ENCODE data around the gene KRT74. TPM values are rescaled to one million over a fixed set of nuclear protein-coding genes. Genes with fewer than 3 reads are reported as not detected.
A peak's percentile ranks its signal among the peaks of the same experiment; 100 is the strongest.

The KRT74 gene
- total RNA-seq, 1 experiment from 2014 or later, result not detected

DNA sequence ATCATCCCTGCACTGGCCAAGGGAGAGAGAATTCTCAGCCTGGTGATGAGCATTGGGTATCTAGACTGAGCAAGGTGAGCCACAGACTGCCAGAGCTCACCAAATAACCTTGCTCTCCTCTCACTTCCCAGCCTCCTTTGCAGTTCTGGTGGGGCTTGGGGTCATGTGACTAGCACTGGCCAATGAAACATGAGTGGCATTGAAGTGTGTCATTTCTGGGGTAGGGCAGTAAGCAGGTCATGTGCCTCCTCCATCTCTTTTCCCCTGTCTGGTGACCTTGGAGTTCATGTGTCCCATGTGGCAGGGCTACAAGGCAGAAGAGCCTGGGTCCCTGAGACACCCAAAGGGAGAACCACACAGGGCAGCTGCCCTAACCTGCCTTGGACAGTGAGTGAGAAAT is 31.2 kb upstream of the KRT74 start:
- intact Hi-C loops (cut with micrococcal nuclease), result no loop called here

DNA sequence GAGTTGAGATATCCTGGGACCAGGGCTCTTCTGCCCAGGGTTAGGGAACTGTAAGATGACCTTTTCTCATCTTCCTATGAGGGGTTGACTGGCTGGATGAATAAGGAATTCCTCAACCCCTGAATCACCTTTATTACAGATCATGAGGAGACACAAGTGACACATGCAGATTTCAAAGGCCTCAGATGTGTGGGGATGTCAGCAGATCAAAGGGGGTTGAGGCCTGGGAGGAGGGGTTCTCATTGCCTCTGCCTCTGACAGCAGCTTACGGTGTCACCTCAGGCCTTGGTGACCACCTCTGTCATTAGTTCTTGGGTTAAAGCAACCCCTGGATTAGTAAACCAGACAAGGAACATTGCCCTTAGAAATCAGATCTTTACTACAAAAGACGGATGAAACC is 29.7 kb upstream of the KRT74 start:
- Histone ChIP-seq H3K27me3 (ENCODE audit: low read length) (peaks cover 28% of the 10 kb centered on the region), H3K9me3 (ENCODE audit: low read length) (no peaks in the 10 kb centered on the region), H3K27ac (ENCODE audit: low read length) (no peak overlapping the region), H3K4me3 (ENCODE audit: low read length) (no peak overlapping the region), H3K9me2 (replicated peaks; ENCODE audit: low read length) (no peaks in the 10 kb centered on the region), H3K4me1 (ENCODE audit: insufficient read depth, low read length) (no peaks in the 10 kb centered on the region; the same call in 1 of the 2 replicates), H3F3A (ENCODE audit: low read length, unreplicated experiment) (no peaks in the 10 kb centered on the region), H3K4me2 (ENCODE audit: low read length) (no peak overlapping the region), H4K20me1 (ENCODE audit: low read length) (no peaks in the 10 kb centered on the region), H3K79me2 (ENCODE audit: low read length) (no peaks in the 10 kb centered on the region), H2AFZ (ENCODE audit: low read length) (no peak overlapping the region), H3K9ac (ENCODE audit: low read length) (no peak overlapping the region), H3K36me3 (ENCODE audit: low read depth, low read length) (no peaks in the 10 kb centered on the region)
- ATAC-seq (no peak), DNase-seq (peak; percentile 26)
- CTCF ChIA-PET, result no interaction called here
- intact Hi-C loops (cut with micrococcal nuclease), result no loop called here
- no peak for TF ChIP-seq EZH2phosphoT487 (IDR thresholded peaks at IDR 0.05; ENCODE audit: borderline replicate concordance, low read length)
- TF ChIP-seq, protein P1, sequence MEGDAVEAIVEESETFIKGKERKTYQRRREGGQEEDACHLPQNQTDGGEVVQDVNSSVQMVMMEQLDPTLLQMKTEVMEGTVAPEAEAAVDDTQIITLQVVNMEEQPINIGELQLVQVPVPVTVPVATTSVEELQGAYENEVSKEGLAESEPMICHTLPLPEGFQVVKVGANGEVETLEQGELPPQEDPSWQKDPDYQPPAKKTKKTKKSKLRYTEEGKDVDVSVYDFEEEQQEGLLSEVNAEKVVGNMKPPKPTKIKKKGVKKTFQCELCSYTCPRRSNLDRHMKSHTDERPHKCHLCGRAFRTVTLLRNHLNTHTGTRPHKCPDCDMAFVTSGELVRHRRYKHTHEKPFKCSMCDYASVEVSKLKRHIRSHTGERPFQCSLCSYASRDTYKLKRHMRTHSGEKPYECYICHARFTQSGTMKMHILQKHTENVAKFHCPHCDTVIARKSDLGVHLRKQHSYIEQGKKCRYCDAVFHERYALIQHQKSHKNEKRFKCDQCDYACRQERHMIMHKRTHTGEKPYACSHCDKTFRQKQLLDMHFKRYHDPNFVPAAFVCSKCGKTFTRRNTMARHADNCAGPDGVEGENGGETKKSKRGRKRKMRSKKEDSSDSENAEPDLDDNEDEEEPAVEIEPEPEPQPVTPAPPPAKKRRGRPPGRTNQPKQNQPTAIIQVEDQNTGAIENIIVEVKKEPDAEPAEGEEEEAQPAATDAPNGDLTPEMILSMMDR (conservative IDR thresholded peaks at IDR 0.05; ENCODE audit: low read depth, low read length), result no peak
- TF ChIP-seq EZH2 (IDR thresholded peaks at IDR 0.05; ENCODE audit: low read length, unreplicated experiment), result no peak
- POLR2A ChIA-PET (ENCODE audit: unreplicated experiment), result no interaction called here
- BruUV-seq (replicated peaks), result no TSS peak

More for the DNA sequence above, 31.2 kb upstream of the KRT74 start:
- TF ChIP-seq EZH2phosphoT487 (IDR thresholded peaks at IDR 0.05; ENCODE audit: borderline replicate concordance, low read length) (no peak), EZH2 (IDR thresholded peaks at IDR 0.05; ENCODE audit: low read length, unreplicated experiment) (no peak)
- TF ChIP-seq, protein P1 (conservative IDR thresholded peaks at IDR 0.05; ENCODE audit: low read depth, low read length), result no peak
- Histone ChIP-seq H3K4me2 (ENCODE audit: low read length) (no peak overlapping the region), H3K4me1 (ENCODE audit: insufficient read depth, low read length) (no peaks in the 10 kb centered on the region; the same call in 1 of the 2 replicates), H3K9me3 (ENCODE audit: low read length) (no peaks in the 10 kb centered on the region), H3F3A (ENCODE audit: low read length, unreplicated experiment) (no peaks in the 10 kb centered on the region), H3K9me2 (replicated peaks; ENCODE audit: low read length) (no peaks in the 10 kb centered on the region), H2AFZ (ENCODE audit: low read length) (no peak overlapping the region), H3K27ac (ENCODE audit: low read length) (no peak overlapping the region), H3K9ac (ENCODE audit: low read length) (no peak overlapping the region), H4K20me1 (ENCODE audit: low read length) (no peaks in the 10 kb centered on the region), H3K27me3 (ENCODE audit: low read length) (peaks cover 25% of the 10 kb centered on the region), H3K36me3 (ENCODE audit: low read depth, low read length) (no peaks in the 10 kb centered on the region), H3K4me3 (ENCODE audit: low read length) (no peak overlapping the region), H3K79me2 (ENCODE audit: low read length) (no peaks in the 10 kb centered on the region)
- POLR2A ChIA-PET (ENCODE audit: unreplicated experiment), result no interaction called here
- ATAC-seq (no peak), DNase-seq (no peak)
- BruUV-seq (replicated peaks), result no TSS peak
- CTCF ChIA-PET, result no interaction called here

DNA sequence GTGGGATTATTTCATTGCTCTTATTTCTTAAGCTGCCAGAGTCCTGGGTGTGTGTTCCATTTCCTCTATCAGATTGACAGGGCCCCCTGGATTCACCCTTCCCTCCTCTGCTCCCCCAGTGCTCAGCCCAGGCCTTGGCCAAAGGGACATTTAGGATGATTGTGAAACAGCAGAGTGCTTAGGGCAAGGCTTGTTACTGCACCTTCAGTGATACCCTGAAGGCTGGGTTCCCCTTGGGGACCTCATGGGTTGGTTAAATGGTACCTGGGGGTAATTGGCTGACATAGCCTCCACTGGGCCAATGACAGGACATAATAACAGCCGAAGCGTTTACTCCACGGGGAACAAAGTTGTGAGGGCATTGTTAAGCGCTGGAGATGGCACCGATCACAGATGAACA is 28.9 kb upstream of the KRT74 start:
- Histone ChIP-seq H3K9ac (ENCODE audit: low read length) (no peak overlapping the region), H3K4me2 (ENCODE audit: low read length) (no peak overlapping the region), H3K36me3 (ENCODE audit: low read depth, low read length) (no peaks in the 10 kb centered on the region), H3K4me1 (ENCODE audit: insufficient read depth, low read length) (no peaks in the 10 kb centered on the region; the same call in 1 of the 2 replicates), H3K4me3 (ENCODE audit: low read length) (no peak overlapping the region), H3K27ac (ENCODE audit: low read length) (no peak overlapping the region), H4K20me1 (ENCODE audit: low read length) (no peaks in the 10 kb centered on the region), H3K27me3 (ENCODE audit: low read length) (peaks cover 20% of the 10 kb centered on the region), H3K79me2 (ENCODE audit: low read length) (no peaks in the 10 kb centered on the region), H3K9me2 (replicated peaks; ENCODE audit: low read length) (no peaks in the 10 kb centered on the region), H3F3A (ENCODE audit: low read length, unreplicated experiment) (no peaks in the 10 kb centered on the region), H3K9me3 (ENCODE audit: low read length) (no peaks in the 10 kb centered on the region), H2AFZ (ENCODE audit: low read length) (no peak overlapping the region)
- DNase-seq (no peak), ATAC-seq (no peak)
- TF ChIP-seq, protein P1 (conservative IDR thresholded peaks at IDR 0.05; ENCODE audit: low read depth, low read length), result no peak
- TF ChIP-seq EZH2 (IDR thresholded peaks at IDR 0.05; ENCODE audit: low read length, unreplicated experiment) (no peak), EZH2phosphoT487 (IDR thresholded peaks at IDR 0.05; ENCODE audit: borderline replicate concordance, low read length) (no peak)
- POLR2A ChIA-PET (ENCODE audit: unreplicated experiment), result no interaction called here
- intact Hi-C loops (cut with micrococcal nuclease), result no loop called here
- CTCF ChIA-PET, result no interaction called here
- BruUV-seq (replicated peaks), result no TSS peak

Measured in PC-3 (cell line).